Hematopoietic multipotent progenitor cell treated with erythropoietin and hydrocortisone succinate and interleukin-3 and kit ligand, for 17 days (in vitro differentiated cells): ENCODE results near the gene PBX4.
A peak's percentile ranks its signal among the peaks of the same experiment; 100 is the strongest.

Experiments used
- DNase-seq: peaks from one replicate; pipeline ENCODE4 v3.0.0-alpha.2; 2015; ENCODE audit warnings: low spot score

PBX4 gene

GRCh38 chr19:19553670-19554069, 64.8 kb downstream of the PBX4 start:
- DNase-seq = no peak

GRCh38 chr19:19552798-19553197, 65.7 kb downstream of the PBX4 start:
- DNase-seq = no peak

- no peak for DNase-seq
These were observed 66.7 kb downstream of the PBX4 start for GRCh38 chr19:19551853-19552192.

- DNase-seq = no peak
These were observed 67.3 kb downstream of the PBX4 start for GRCh38 chr19:19550972-19551852.

GRCh38 chr19:19550485-19550929, 68.0 kb downstream of the PBX4 start:
- DNase-seq = no peak

GRCh38 chr19:19549804-19550464, 68.6 kb downstream of the PBX4 start:
- no peak for DNase-seq

GRCh38 chr19:19548915-19549759, 69.3 kb downstream of the PBX4 start:
- no peak for DNase-seq

GRCh38 chr19:19547674-19548336, 70.7 kb downstream of the PBX4 start:
- no peak for DNase-seq

- no peak for DNase-seq
These were observed 71.7 kb downstream of the PBX4 start for GRCh38 chr19:19546751-19547162.

GRCh38 chr19:19545707-19546106, 72.8 kb downstream of the PBX4 start:
- DNase-seq = no peak

- DNase-seq = no peak
These were observed 73.4 kb downstream of the PBX4 start for GRCh38 chr19:19544954-19545591.

- no peak for DNase-seq
These were observed 74.1 kb downstream of the PBX4 start for GRCh38 chr19:19544257-19544953.

GRCh38 chr19:19543640-19544039, 74.8 kb downstream of the PBX4 start:
- DNase-seq = no peak

- DNase-seq = no peak
These were observed 75.4 kb downstream of the PBX4 start for GRCh38 chr19:19543101-19543500.

GRCh38 chr19:19542507-19542906, 76.0 kb downstream of the PBX4 start:
- DNase-seq = no peak

GRCh38 chr19:19541616-19542015, 76.9 kb downstream of the PBX4 start:
- DNase-seq = no peak

GRCh38 chr19:19540715-19541515, 77.6 kb downstream of the PBX4 start:
- DNase-seq = peak; percentile 57

GRCh38 chr19:19540064-19540714, 78.3 kb downstream of the PBX4 start:
- DNase-seq = peak; percentile 86

GRCh38 chr19:19539698-19540063, 78.8 kb downstream of the PBX4 start:
- no peak for DNase-seq

- DNase-seq = no peak
These were observed 79.7 kb downstream of the PBX4 start for GRCh38 chr19:19538785-19539166.
